ENCODE measurements around the gene NET1.

The NET1 gene

GRCh38 chr10:5412277-5412941 is at the start of gene NET1:
TSS of gene NET1 (plus strand) at chr10:5412557. CDS start at chr10:5412693, 136 bp downstream.
- no peak for TF ChIP-seq CTCF (IDR thresholded peaks at IDR 0.05; ENCODE audit: control insufficient read depth, insufficient read depth, low read depth, low read length, missing control alignments)
- peak; percentile 46 for DNase-seq (ENCODE audit: low read depth)
- H3K4me3 ChIP-seq (ENCODE audit: control insufficient read depth, low read depth, low read length): peak within 1 kb of the TSS; percentile 85

GRCh38 chr10:5362873-5363272 is 49.5 kb upstream of the NET1 start:
- TF ChIP-seq CTCF (IDR thresholded peaks at IDR 0.05; ENCODE audit: control insufficient read depth, insufficient read depth, low read depth, low read length, missing control alignments): no peak
- DNase-seq (ENCODE audit: low read depth): no peak
- no peak overlapping the region for H3K4me3 ChIP-seq (ENCODE audit: control insufficient read depth, low read depth, low read length)

GRCh38 chr10:5364374-5364773 is 48.0 kb upstream of the NET1 start:
- no peak for TF ChIP-seq CTCF (IDR thresholded peaks at IDR 0.05; ENCODE audit: control insufficient read depth, insufficient read depth, low read depth, low read length, missing control alignments)
- H3K4me3 ChIP-seq (ENCODE audit: control insufficient read depth, low read depth, low read length): no peak overlapping the region
- no peak for DNase-seq (ENCODE audit: low read depth)

- H3K4me3 ChIP-seq (ENCODE audit: control insufficient read depth, low read depth, low read length): no peak within 1 kb of the TSS
- no peak for DNase-seq (ENCODE audit: low read depth)
- no peak for TF ChIP-seq CTCF (IDR thresholded peaks at IDR 0.05; ENCODE audit: control insufficient read depth, insufficient read depth, low read depth, low read length, missing control alignments)
These were observed 47.4 kb upstream of the NET1 start, which contains the start of gene UCN3 for GRCh38 chr10:5364890-5365338. TSS of gene UCN3 (plus strand) at chr10:5364966. CDS start at chr10:5373721, 8,755 bp downstream.

GRCh38 chr10:5365928-5366327 is 46.4 kb upstream of the NET1 start:
- DNase-seq (ENCODE audit: low read depth): no peak
- no peak for TF ChIP-seq CTCF (IDR thresholded peaks at IDR 0.05; ENCODE audit: control insufficient read depth, insufficient read depth, low read depth, low read length, missing control alignments)
- no peak overlapping the region for H3K4me3 ChIP-seq (ENCODE audit: control insufficient read depth, low read depth, low read length)

GRCh38 chr10:5369362-5370158 is 42.8 kb upstream of the NET1 start:
- DNase-seq (ENCODE audit: low read depth): no peak
- no peak for TF ChIP-seq CTCF (IDR thresholded peaks at IDR 0.05; ENCODE audit: control insufficient read depth, insufficient read depth, low read depth, low read length, missing control alignments)
- H3K4me3 ChIP-seq (ENCODE audit: control insufficient read depth, low read depth, low read length): no peak overlapping the region
